HG03571 (cell line): ENCODE data around the gene LMBR1.
"Not testable (repeated sequence)": the region's sequence is repeated elsewhere in the genome, so short reads cannot be mapped to it uniquely, and the experiment has no call there.

Experiments
- ATAC-seq: cut with Tn5 transposase; IDR thresholded peaks from one replicate; pipeline ENCODE4 v1.9.1; 2021; ENCODE audit not compliant: unreplicated experiment

LMBR1 gene

GRCh38 chr7:156811706-156812105 lies 81.3 kb downstream of the LMBR1 start:
- no peak for ATAC-seq

- ATAC-seq = not testable (repeated sequence)
These were observed 89.3 kb downstream of the LMBR1 start for GRCh38 chr7:156803656-156804055.

- no peak for ATAC-seq
These were observed 90.8 kb downstream of the LMBR1 start for GRCh38 chr7:156802214-156802613.

DNA sequence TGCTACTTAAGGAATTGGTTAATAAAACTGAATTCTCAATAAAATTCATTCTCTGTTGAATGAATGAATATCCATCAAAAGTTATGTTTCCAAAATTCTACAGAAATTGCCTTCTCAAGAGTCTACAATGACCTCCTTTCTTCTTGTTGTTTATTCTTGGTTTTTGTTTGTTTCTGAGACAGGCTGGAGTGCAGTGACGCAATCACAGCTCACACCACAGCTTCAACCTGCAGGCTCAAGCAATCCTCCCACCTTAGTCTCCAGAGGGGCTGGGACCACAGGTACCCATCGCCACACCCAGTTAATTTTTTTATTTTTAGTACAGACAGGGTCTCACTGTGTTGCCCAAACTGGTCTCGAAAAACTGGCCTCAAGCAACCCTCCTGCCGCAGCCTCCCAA lies 97.6 kb downstream of the LMBR1 start:
- no peak for ATAC-seq

GRCh38 chr7:156793334-156793733 lies 99.6 kb downstream of the LMBR1 start:
- ATAC-seq = no peak

DNA sequence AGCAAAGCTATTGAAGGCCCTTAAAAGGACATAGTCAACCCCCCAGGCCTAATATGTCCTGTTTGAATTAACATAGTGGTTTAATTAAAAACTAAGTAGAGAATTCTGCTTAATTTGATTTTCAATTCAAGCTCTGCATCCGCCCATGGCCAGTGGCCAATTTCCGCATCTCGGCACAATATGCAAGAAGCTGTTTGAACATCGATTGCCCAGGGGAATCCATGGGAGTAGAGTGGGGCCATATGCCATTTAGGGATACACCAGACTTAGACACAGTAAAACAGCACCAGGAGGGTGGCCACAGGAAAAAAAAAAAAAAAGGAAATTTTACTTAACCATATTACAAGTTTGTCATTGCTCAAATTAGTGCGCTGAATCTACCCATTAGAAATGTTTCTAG lies 100.4 kb downstream of the LMBR1 start:
- no peak for ATAC-seq

DNA sequence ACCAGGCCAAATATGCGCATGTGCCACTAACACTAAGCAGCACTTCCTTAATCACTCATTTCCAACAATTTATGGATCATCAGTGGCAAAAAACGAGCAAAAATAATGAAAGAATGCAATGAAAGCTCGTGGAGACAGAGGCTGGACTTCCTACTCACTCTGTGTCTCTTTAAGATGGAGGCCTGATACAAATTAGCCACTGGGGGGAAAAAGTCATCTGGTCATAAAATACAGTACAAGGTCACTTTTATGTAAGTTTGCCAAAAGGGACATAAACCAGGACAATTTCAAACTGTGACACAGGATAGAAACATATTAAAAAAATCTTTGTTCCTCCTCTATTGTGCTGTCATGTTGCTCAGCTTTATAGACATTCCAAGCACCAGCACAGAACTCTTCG lies 101.7 kb downstream of the LMBR1 start:
- no peak for ATAC-seq

- no peak for ATAC-seq
These were observed 102.7 kb downstream of the LMBR1 start for GRCh38 chr7:156790264-156790663.

GRCh38 chr7:156785998-156786543 lies 106.9 kb downstream of the LMBR1 start:
- ATAC-seq = no peak

DNA sequence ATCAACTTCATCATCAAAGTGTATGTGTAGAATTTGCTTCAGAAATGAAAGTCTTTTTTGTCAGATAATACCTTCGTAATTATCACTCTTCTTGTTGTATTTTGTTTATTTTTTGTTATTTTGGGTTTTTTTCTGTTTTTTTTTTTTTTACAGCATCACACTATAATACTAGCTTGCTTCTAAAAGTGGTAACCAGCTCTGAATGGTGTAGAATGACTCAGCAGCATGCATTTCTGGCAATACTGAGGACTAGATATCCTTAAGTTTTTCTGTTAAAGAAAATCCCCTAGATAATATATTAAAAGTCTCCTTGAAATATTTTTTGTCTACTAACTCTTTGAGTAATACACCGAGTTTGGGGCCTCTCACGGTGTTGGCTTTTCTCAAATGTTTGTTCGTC lies 109.1 kb downstream of the LMBR1 start:
- no peak for ATAC-seq

- no peak for ATAC-seq
These were observed 111.0 kb downstream of the LMBR1 start for GRCh38 chr7:156781972-156782371.

DNA sequence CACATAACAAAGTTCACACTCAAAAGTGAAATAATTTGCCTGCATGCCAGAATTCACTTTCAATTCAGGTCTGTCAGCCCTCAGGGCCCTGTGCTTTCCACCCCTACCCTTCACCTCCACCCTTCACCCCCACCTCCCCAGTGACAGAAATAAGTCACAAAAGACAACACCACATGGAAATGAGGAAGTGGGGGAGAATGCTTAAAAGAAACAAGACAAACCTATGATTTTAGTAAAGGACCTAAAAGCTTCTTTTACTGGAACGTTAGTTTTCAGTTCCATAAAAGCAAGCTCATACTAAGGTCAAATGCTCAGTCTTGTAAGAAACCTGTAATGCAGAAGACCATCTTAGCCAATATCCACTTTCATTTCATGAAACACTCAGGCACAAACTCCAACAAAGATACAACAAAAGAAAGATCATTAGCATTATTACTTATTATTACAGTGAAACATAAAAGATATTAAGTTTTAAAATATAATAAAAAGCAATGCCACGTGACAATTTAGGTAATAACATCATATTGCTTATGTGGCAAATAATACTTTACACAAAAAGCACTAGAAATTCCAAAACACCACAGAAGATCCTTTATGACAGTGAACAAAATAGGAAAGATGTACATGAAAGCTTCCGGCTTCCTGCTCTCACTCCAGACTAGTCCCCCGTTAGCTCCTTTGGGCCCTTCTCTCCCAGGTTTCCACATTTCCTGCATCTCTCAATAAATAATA lies 112.1 kb downstream of the LMBR1 start:
- ATAC-seq = peak; percentile 92

DNA sequence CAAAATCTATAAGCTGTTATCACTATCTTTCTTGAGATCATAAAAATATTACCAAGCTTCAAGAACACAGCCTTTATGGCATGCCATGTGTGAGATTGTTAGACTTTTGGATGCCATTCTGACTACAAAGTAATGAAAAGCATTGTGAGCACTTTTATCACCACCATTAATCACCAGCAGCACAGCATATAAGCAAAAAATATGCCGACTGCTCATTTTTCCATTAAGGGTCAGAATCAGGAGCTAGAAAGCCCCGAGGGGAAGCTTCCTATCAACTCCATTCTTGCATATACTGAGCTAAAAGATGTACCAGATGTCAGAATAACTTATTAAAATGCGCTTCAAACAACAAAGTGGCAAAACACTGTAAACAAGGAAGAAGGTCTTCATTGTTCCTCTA lies 114.3 kb downstream of the LMBR1 start:
- ATAC-seq = no peak

DNA sequence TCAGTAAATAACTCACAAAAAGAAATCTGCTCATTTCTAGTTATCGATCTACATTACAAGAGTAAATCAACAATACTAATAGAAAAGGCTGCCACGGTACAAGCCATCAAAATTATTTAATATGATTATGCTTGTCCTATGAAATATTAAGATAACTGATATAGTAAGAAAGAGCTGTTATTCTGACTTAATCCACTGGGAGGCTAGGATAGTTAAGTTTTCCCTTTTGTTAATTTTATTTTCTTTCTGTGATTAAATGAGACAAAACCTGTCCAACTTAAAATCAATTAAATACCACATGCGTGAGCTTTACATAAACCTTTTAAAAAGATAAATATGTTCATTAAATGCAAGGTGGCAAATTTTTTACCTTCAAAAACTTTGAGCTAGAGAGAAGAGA lies 114.8 kb downstream of the LMBR1 start:
- no peak for ATAC-seq

GRCh38 chr7:156777364-156778069 lies 115.5 kb downstream of the LMBR1 start:
- no peak for ATAC-seq

DNA sequence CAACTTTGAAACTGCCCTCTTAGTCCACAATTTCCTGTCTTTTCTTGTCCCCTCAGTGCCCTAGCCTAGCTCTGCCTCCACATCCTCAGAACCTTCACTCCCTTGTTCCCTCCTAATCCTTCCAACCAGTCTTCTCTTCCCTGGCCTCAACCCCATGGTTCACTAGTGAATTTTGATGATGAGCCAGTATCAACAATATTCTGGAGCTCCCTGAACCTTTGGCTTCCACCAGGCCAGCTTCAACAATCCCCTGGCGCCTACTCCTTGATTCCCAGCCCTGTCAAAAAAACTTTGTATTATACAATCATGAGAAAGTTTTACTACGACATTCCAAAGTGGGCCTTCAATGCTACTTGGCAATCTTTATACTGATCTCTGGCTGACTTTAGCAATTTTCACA lies 116.5 kb downstream of the LMBR1 start:
- no peak for ATAC-seq

- ATAC-seq = peak; percentile 43
These were observed 119.0 kb downstream of the LMBR1 start for GRCh38 chr7:156773966-156774365.

DNA sequence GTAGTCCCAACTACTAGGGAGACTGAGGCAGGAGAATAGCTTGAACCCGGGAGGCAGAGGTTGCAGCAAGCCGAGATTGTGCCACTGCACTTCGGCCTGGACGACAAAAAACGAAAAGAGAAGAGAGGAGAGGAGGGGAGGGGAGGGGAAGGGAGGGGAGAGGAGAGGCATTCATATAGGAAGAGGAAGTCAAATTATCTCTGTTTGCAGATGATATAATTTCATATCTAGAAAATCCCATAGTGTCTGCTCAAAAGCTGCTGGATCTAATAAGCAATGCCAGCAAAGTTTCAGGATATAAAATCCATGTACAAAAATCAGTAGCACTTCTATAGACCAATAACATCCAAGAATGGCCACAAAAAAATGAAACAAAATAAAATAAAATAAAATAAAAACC lies 120.3 kb downstream of the LMBR1 start:
- ATAC-seq = no peak

GRCh38 chr7:156768698-156769472 lies 124.1 kb downstream of the LMBR1 start:
- no peak for ATAC-seq

DNA sequence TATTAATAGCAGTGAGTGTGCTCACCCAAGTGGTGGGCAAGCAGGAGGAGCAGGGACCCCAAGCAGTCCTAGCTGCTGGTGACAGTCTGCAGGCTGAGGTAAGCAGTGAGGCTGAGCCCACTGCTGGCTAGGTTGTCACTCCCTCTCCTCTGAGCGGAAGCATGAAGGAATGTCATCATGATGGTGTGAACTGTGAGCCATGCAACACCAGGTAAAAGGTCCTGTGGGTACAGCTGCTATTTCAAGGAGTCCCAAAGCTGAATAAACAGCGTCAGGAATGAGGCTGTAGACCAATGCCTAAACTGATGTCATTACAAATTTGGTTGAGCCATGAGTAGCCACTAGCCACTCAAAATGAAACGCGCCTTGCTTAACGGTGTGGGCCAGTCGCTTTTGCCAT lies 126.3 kb downstream of the LMBR1 start:
- ATAC-seq = no peak

DNA sequence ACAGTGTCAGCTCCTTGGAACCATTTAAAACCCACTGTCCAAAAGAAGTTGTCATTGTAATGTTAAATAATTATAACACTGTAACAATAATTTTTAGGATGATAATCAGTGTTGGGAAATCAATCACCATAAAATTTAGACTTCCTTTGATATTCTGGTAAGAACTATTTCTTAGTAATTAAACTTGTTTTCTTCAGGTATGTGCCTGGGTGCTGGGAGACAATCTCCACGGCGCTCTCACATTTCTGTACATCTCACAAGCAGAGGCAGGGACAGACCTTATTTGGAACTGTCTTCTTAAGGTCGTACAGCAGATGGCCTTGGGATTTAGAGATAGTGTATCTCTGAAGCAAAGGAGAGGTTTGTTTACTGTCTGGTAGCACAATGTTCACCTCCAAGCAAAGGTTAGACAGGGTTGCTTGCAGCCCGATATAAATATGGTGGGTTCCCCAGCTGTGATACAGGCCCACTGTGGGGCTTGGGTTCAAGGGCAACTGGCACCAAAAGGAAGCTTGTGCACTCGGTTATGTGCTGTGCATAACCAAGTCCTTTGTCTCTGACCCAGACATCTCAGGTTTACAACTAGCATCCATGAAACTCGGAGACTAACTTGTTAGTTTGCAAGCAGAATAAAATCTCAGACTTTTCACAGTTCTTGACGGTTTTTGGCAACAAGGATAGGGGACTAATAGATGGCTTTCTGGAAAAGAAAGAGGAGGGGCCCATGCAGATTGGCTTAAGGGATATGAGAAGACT lies 126.9 kb downstream of the LMBR1 start:
- ATAC-seq = no peak
